ENCODE results near the gene MEN1.
A peak's percentile ranks its signal among the peaks of the same experiment; 100 is the strongest.

MEN1 gene

DNA sequence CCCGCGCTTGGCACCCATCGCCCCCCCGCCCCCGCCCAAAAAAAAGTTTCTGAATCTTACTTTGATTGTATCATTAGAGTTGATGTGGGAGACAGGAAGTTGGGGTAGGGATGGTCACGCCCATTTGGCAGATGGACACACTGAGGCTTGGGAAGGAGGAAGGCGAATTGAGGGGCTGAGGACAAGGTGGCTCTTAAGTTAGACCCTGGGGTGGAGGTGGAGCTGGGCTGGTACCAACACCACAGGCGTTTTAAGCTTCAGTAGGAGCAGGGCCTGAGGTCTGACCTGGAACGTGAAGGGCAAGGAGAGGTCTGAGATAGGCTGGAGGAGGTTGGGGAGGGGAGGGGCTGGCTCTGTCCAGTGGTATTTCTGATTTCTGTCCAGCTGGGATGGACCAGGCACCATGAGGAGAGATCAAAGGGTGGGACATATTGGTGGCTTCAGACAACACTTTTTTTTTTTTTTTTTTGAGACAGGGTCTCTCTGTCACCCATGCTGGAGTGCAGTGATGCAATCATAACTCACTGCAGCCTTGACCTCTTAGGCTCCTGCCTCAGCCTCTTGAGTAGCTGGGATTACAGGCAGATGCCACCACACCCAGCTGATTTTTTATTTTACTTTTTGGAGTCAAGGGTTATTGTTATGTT lies 34.9 kb upstream of the MEN1 start:
- DNase-seq: no peak

DNA sequence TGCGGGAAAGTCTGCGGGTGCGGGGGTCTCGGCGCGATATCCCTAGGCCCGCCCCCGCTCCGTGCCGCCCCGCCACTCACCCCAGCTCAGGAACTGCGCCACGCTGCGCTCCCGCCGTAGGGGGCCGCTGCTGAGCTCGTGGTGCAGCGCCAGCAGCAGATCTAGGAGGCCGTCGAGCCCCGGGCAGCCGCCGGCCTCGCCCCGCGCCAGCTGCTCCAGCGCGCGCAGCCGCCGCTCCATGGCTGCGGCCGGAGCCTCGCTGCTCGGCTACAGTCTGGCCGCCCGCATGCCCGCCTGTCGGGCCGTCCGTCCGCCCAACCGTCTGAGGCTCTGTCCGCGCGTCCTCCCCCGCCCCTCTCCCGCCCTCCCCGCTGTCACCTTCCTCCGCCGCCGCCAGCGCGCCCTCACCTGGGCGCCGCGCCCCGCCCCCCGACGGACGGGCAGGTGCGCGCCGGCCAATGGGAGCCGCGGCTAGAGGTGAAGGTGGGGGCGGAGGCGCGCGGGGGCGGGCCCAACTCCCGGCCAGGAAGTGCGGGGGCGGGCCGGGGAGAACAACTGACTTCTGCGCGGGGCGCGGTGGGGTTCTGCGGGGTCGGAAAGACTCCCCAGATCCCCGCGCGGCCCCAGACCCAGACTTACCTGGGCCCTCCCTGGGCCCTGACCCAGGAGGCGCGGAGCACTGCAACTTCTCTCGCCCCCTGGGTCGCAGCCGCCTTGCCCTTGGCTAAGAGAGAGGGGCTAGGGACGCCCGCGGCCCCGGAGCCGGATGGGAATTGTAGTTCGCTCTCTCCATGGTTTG lies 34.2 kb upstream of the MEN1 start, which contains the start of gene CDC42BPG:
Gene CDC42BPG, minus strand, starts transcription at position 324 of the 799 bp plus-strand sequence. Its CDS starts 84 bp downstream, at position 240.
- peak; percentile 81 for DNase-seq

DNA sequence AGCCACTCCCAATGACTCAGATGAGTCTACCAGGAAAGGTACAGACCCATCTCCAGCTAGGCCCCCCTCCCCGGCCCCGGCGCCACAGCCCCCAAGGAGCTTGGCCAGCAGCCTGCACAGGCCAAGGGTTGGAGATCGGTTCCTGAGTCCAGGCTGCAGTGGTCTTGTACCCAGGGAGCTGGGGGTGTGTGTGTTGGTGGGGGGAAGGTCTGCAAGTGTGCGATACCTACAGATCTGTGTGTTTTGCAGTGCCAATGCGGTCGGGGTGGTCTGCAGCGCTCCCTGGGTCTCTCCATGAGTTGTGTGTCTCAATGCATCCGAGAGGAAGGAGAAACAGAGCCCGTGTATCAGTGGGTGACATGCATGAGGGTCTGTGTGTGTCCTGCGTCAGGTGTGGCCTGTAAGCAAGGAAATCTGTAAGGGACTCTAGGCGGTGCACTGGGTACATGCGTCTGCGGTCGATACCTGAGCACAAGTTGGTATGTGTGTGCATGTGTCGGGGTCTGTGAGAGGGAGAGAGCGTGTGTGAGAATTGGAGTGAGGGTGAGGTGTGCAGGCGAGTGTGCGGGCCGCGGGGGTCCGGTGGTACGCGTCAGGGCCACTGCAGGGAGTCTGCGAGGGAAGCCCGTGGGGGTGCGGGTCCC lies 33.5 kb upstream of the MEN1 start:
- no peak for DNase-seq

- DNase-seq: no peak
These were observed 32.7 kb upstream of the MEN1 start for GRCh38 chr11:64842851-64843685.

- DNase-seq: no peak
These were observed 32.0 kb upstream of the MEN1 start for GRCh38 chr11:64842366-64842759.

GRCh38 chr11:64841592-64842365 lies 31.4 kb upstream of the MEN1 start:
- no peak for DNase-seq

GRCh38 chr11:64839887-64840782 lies 29.8 kb upstream of the MEN1 start:
- DNase-seq: no peak

DNA sequence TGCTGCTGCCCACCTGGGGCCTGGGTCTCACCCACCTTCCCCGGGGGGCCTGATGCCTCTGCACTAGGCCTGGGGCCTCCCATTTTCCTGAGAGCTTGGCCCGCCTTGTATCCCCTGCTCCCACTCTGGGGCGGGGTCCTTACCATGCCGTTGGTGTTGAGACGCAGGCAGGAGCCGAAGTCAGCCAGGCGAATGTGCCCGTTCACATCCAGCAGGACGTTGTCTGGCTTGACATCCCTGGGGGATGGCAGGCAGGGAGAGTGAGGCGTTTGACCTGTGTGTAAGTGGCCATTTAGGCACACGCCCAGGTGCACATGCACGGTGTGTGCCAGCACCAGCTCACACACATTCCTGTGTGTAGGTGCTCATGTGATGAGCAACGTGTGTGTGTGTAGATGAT lies 29.0 kb upstream of the MEN1 start:
- no peak for DNase-seq

GRCh38 chr11:64838600-64839334 lies 28.4 kb upstream of the MEN1 start:
- DNase-seq: no peak

DNA sequence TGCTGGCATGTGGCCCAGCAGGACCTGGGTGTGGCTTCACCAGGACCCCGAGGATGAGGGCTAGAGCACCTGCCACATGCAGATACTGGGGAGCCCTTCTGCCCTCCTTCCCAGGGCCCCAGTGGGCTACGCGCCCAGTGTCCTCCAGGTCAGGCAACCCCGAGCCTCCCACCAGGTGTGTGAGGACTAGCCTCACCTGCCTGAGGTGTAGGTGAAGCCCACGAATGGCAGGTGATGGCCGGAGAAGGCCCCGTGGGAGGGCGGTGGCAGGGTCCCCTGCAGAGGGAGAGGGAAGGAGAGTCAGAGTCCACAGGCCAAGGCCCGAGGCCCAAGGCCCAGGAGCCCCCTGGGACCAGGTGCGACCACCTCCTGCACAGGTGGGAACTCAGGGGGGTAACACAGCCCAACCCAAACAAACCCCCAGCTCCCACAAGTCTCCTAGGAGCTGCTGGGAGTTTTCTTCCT lies 27.6 kb upstream of the MEN1 start:
- no peak for DNase-seq

- DNase-seq: no peak
These were observed 26.2 kb upstream of the MEN1 start for GRCh38 chr11:64836448-64837072.

DNA sequence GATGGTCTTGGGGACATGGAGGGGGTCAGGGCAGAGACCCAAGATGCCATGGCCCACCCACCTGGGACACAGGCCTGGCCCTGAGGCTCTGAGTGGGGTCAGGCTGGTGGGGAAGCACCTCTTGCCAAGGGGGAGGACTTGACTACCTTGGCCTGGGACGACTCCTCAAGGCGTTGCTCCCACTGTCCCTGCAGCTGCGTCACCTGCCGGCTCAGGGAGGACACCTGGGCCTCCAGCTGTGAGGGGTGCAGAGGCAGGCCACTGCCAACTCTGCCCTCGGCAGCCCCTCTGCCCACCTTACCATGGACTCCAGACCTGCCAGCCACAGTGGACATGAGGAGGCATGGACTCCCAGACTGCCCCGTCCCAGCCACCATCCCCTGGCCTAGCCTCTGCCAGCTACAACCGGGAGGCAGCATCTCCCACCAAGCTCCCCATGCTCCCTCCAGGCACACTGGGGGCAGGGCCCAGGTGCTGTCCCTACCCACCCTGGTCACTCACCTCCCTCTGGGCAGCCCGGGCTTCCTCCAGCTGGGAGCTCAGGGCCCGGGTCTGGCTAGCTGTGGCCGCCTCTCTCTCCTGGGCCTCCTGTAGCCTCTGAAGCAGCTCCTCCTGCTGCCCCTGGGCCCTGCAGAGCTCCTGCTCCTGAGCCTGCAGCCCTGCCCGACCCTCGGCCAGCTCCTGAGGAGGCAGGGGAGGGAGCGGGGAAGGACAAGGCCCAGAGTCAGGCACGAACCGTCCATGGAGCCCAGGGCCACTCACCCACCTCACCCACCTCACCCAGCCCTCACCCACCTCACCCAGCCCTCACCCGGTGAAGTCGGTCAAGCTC lies 25.5 kb upstream of the MEN1 start:
- no peak for DNase-seq

DNA sequence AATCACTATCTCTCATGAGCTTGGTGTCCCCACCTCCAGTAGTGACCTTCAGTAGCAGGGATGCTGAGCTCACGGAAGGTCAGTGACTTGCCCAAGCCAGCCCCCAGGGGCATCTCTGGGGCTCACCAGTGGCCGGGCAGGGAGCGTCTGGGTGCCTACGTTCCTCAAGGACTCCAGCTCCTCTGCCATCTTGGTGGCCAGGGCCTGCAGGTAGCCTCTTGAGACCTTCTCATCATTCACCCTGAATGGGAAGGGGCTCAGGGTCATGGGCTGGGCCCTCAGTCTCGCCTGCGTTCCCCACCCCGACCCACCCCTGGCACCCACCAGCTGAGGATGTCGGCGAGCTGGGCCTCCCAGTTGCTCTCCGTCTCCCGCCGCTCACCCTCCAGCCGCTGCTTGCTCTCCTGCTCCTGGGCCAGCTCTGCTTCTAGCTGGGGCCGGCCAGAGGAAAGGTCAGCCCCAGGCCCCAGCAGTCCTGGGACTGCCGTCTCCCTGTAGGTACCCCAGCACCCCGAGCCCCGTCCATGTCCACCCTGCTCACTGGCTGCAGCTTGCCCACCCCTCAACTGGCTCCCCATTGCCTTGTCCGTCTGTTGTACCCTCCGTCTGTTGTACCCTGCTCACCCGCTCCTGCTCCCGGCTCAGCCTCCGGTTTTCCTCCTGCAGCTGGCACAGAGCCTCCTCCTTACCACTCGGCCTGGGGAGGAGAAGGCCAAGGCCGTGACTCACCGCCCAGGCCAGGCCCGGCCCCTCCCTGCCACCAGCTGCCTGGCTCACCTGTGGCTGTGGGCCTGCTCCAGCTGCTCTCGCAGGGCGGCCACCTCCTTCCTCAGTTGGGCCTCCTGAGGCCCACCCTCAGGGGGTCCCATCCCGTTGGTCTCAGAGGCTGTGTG lies 24.6 kb upstream of the MEN1 start:
- no peak for DNase-seq

DNA sequence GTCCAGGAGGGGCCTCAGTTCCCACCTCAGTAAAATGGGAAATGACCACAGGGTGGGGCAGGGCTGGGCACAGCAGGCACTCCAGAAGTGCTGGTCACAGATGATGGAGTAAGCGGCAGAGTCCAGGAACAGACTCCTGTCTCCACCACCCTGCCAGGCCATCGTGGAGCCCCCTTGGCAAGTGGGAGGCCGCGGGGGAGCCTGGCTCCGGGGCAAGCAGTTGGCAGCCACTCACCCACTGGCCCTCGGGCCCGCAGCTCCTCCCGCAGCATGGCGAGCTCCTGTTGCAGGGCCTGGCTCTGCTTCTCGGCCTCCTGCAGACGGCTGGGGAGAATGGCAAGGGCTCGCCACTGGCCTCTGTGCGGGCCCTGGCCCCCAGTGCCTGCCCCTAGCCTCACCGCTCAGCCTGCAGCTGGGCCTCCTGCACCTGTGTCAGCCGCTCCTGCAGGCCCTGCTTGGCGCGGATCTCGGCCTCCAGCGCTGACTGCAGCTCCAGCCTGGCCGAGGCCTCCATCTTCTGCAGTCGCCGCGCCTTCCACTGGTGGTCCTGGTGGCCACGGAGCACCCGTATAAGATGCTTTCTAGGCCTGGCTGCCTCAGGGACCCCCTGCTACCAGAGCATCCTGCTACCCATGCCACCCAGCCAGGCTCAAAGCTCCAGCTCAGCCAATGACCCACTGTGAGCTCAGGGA lies 23.8 kb upstream of the MEN1 start:
- no peak for DNase-seq

DNA sequence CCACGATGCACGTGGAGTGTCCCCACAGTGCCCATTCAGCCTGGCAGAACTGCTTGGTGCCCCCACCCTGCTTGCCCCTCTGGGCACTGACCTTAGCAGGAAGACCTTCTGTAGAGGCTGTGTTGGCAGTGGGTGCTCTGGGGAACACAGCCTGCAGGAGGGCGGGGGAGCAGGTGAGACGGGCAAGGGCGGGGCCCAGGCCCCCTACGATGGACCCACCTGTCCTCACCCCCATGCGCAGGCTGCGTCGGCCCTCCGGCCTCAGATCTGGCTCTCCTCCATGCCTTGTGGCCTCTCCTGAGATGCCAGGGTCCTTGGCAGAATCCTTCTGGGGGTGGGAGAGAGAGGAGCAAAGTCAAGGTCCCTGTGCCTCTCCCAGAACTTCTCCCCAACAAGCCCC lies 23.2 kb upstream of the MEN1 start:
- no peak for DNase-seq

- no peak for DNase-seq
These were observed 22.8 kb upstream of the MEN1 start for GRCh38 chr11:64833198-64833502.

DNA sequence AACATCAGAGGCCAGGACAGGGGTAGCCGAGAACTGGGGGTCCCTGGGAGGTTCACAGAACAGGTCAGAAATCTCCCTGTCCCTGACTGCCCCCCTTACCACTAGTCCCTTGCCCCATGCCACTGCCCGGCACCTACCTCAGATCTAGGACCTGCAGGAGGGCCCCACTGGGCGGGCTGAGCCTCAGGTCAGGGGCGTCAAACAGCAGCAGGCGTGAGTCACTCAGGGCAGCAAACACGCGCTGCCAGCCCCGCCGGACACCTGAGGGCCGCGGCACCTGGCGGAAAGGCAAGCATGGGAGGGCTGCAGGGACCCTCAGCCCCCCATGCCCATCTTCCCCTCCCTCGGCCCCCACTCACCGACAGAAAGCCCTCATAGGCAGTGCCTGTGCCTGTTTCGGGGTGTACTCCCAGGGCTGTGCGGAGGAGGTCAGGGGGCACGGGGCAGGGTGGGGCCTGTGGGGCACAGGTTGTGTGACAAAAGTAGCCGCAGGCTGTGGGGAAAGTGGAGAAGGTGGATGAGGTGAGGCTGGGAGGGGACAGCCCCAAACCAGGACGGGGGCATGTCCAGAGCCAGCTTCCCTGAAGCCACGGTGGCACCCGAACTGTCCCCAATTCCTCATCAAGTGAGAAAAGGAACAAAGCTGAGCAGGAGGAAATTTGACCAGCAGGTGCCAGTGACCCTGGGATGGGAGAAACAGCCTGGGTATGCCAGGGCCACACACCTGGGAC lies 22.3 kb upstream of the MEN1 start:
- no peak for DNase-seq

All from activated T-cell treated with anti-CD3 and anti-CD28 coated beads, Interleukin-2, amount 50 U/mL, for 1 hour (primary cell).